ENCODE results near the gene TJP3.

DNA sequence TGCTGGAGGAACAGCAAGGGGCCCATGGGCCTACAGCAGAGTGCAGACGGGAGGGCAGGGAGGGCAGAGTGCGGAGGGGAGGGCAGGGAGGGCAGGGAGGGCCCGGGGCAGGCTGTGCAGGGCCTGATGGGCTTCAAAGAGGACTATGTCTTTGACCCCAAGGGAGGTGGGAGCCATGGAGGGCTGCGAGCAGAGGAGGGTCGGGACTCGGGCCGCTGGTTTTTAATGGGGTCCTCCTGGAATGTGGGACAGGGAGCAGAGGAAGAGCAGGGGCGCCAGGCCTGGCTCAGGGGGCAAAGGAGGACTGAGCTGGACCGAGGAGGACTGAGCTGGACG, 11.6 kb upstream of the TJP3 start:
- TF ChIP-seq, protein P1, sequence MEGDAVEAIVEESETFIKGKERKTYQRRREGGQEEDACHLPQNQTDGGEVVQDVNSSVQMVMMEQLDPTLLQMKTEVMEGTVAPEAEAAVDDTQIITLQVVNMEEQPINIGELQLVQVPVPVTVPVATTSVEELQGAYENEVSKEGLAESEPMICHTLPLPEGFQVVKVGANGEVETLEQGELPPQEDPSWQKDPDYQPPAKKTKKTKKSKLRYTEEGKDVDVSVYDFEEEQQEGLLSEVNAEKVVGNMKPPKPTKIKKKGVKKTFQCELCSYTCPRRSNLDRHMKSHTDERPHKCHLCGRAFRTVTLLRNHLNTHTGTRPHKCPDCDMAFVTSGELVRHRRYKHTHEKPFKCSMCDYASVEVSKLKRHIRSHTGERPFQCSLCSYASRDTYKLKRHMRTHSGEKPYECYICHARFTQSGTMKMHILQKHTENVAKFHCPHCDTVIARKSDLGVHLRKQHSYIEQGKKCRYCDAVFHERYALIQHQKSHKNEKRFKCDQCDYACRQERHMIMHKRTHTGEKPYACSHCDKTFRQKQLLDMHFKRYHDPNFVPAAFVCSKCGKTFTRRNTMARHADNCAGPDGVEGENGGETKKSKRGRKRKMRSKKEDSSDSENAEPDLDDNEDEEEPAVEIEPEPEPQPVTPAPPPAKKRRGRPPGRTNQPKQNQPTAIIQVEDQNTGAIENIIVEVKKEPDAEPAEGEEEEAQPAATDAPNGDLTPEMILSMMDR (IDR thresholded peaks at IDR 0.05) = no peak
- TF ChIP-seq POLR2A (IDR thresholded peaks at IDR 0.05; ENCODE audit: low read depth) = no peak

Measured in esophagus muscularis mucosa (tissue), 3 donors.